Bronchial epithelial cell (primary cell): ENCODE results near the gene CD300E. TPM values are rescaled to one million over a fixed set of nuclear protein-coding genes. Genes with fewer than 3 reads are reported as not detected.
A peak's percentile ranks its signal among the peaks of the same experiment; 100 is the strongest.

Experiments used
- DNase-seq: peaks from one replicate; pipeline ENCODE4 v3.0.0-alpha.2; 2010; ENCODE audit warnings: low read depth
- FAIRE-seq: peaks from 2 replicates; lab custom pipeline; 2011; peaks lifted over from hg19 to GRCh38; lab: Jason Lieb, UNC
- H3K27me3 ChIP-seq: 2 replicates; pipeline ENCODE4 v1.5.1; 2011; ENCODE audit warnings: low read length; ENCODE audit not compliant: control insufficient read depth, insufficient read depth
- H3K36me3 ChIP-seq: 2 replicates; pipeline ENCODE4 v1.5.1; 2011; ENCODE audit warnings: low read length; ENCODE audit not compliant: control insufficient read depth, insufficient read depth
- H3K4me3 ChIP-seq: 2 replicates; pipeline ENCODE4 v1.5.1; 2011; ENCODE audit warnings: mild to moderate bottlenecking, low read depth, low read length, control low read depth
- total RNA-seq: library from RNA; depleted of rRNA; stranded (reverse); fragments of >200 nt; gene quantifications from 2 replicates; pipeline ENCODE4 v1.2.1, GENCODE V29; 2014
- TF ChIP-seq, protein P1 (sequence below): IDR thresholded peaks from 2 replicates; pipeline ENCODE4 v1.5.1; 2011; ENCODE audit warnings: mild to moderate bottlenecking, moderate library complexity, low read length, control low read depth, inconsistent platforms; ENCODE audit not compliant: insufficient read depth, severe bottlenecking

Gene CD300E
- total RNA-seq, 1 donor from 2014 or later = not detected

GRCh38 chr17:74624131-74624530 is 593 bp upstream of the CD300E start:
- no peak for FAIRE-seq
- TF ChIP-seq, protein P1, sequence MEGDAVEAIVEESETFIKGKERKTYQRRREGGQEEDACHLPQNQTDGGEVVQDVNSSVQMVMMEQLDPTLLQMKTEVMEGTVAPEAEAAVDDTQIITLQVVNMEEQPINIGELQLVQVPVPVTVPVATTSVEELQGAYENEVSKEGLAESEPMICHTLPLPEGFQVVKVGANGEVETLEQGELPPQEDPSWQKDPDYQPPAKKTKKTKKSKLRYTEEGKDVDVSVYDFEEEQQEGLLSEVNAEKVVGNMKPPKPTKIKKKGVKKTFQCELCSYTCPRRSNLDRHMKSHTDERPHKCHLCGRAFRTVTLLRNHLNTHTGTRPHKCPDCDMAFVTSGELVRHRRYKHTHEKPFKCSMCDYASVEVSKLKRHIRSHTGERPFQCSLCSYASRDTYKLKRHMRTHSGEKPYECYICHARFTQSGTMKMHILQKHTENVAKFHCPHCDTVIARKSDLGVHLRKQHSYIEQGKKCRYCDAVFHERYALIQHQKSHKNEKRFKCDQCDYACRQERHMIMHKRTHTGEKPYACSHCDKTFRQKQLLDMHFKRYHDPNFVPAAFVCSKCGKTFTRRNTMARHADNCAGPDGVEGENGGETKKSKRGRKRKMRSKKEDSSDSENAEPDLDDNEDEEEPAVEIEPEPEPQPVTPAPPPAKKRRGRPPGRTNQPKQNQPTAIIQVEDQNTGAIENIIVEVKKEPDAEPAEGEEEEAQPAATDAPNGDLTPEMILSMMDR = no peak
- H3K27me3 ChIP-seq = no peaks in the 10 kb centered on the region
- no peak for DNase-seq
- no peak overlapping the region for H3K4me3 ChIP-seq
- H3K36me3 ChIP-seq = no peaks in the 10 kb centered on the region

DNA sequence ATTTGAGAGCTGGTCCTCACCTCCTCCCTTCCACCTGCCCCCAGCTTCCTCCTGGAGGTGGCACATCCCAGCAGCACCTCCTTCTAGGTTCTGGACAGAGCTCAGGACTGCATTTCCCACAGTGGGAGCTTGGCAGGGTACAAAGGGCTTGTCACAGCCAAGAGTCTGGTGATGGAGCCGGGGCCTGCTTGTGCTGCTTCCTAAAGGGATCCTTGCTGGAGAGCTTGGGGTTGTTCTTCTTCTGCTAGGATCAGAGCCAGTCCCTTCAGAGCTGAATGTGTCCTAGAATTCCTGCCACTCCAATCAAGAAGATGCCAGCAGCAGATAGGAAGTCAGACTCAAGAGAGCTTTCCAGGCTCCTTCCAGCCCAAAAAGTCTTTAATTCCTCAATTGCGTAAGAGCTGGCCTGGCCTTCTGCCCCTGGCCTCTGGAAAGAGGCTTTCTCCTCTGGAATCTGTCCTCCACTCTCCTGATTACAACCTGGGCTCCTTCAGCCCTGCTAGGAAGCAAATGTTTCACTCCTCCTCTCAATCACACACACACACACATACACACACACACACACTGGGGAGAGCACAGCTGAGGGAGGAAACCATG is 4.4 kb downstream of the CD300E start:
- TF ChIP-seq, protein P1 = no peak
- DNase-seq (no peak), FAIRE-seq (peak; percentile 70)
- Histone ChIP-seq H3K36me3 (no peaks in the 10 kb centered on the region), H3K27me3 (peaks cover 3% of the 10 kb centered on the region), H3K4me3 (no peak overlapping the region)

- H3K27me3 ChIP-seq = peaks cover 3% of the 10 kb centered on the region
- no peak overlapping the region for H3K4me3 ChIP-seq
- peak; percentile 23 for FAIRE-seq
- no peaks in the 10 kb centered on the region for H3K36me3 ChIP-seq
- no peak for DNase-seq
- TF ChIP-seq, protein P1 = no peak
Measured at GRCh38 chr17:74618451-74618850, 5.1 kb downstream of the CD300E start.

DNA sequence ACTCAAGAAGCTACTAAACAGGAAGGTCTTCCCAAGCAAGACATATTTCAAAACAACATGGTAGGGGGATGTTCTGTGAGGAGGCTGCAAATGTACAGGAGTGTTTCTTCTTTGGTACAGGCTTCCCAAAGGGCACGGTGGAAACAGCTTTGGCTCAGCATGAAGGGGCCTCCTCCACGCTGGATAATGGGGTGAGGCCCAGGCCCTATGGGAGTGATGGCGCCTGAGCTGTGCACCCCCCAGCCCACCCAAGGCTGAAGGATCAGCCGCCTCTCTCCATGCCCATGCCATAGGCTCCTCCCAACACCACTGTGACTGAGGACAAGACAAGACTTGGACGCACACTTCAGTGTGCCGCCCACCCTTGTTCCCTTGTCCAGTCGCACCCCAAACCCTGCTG is 6.8 kb downstream of the CD300E start:
- Histone ChIP-seq H3K36me3 (no peaks in the 10 kb centered on the region), H3K27me3 (peaks cover 3% of the 10 kb centered on the region), H3K4me3 (no peak overlapping the region)
- TF ChIP-seq, protein P1 = no peak
- DNase-seq (no peak), FAIRE-seq (no peak)

GRCh38 chr17:74612046-74612445 is 11.5 kb downstream of the CD300E start:
- peaks cover 3% of the 10 kb centered on the region for H3K27me3 ChIP-seq
- TF ChIP-seq, protein P1 = no peak
- no peak for DNase-seq
- H3K36me3 ChIP-seq = no peaks in the 10 kb centered on the region
- FAIRE-seq = no peak
- H3K4me3 ChIP-seq = no peak overlapping the region

DNA sequence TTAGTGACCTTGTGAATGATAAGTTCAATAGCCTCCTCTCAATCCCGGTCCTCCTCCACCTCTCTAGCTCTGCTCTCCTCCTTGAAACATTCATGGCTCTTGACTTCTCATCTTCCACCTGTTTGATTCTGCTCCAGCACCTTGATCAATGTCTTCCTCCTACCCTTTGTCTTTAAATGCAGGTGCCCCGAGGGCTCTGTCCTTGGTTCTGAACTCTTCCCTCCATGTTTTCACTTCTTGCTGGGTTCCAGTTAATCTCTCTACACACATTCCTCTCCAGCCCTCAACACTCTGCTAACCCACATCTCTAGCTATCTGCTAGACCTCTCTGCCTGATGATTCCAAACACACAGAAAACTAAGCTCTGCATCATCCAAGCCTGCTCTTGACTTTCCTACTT is 13.4 kb downstream of the CD300E start:
- DNase-seq (no peak), FAIRE-seq (no peak)
- Histone ChIP-seq H3K27me3 (peaks cover 3% of the 10 kb centered on the region), H3K4me3 (no peak overlapping the region), H3K36me3 (no peaks in the 10 kb centered on the region)
- TF ChIP-seq, protein P1 = no peak
